Hepatic stellate cell (primary cell): ENCODE measurements around the gene LYZL1.
"Not testable (repeated sequence)": the region's sequence is repeated elsewhere in the genome, so short reads cannot be mapped to it uniquely, and the experiment has no call there.

ENCODE experiments used
- DNase-seq: peaks from one replicate; pipeline ENCODE4 v3.0.0; 2011; ENCODE audit warnings: low spot score

The LYZL1 gene

DNA sequence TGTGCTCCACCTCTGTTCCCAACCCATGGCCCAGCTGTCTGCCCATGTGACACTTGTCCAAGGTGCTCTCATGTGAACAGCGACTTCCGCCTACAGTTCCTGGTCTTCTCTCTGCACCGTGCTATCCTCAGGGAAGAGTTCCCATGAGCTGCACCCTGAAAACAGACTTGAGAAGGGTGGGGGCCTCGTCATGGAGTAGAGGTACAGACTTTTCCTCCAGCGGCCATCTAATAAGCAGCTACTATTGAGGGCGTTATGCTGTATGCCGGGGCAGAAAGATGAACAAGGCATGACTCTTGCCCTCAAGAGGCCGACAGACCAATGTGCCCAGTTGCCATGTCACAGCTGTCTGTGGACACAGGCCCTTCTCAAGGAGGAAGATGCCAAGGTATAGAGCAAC, 25.4 kb upstream of the LYZL1 start:
- no peak for DNase-seq

- DNase-seq = no peak
These were observed 23.6 kb upstream of the LYZL1 start for GRCh38 chr10:29265210-29265768.

GRCh38 chr10:29266641-29267040, 22.2 kb upstream of the LYZL1 start:
- DNase-seq = no peak

DNA sequence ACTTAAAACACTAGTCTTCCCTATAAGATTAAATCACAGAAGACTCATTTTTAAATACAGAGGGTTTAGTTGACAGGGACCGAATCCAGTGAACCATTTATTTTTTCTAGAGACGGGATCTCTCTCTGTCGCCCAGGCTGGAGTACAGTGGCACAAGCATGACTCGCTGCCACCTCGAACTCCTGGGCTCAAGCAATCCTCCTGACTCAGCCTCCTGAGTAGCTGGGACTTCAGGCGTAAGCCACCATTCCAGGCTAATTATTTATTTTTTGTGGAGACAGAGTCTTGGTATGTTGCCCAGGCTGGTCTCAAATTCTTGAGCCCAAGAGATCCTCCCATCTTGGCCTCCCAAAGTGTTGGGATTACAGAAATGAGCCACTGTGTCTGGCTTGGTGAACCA, 20.9 kb upstream of the LYZL1 start:
- no peak for DNase-seq

DNA sequence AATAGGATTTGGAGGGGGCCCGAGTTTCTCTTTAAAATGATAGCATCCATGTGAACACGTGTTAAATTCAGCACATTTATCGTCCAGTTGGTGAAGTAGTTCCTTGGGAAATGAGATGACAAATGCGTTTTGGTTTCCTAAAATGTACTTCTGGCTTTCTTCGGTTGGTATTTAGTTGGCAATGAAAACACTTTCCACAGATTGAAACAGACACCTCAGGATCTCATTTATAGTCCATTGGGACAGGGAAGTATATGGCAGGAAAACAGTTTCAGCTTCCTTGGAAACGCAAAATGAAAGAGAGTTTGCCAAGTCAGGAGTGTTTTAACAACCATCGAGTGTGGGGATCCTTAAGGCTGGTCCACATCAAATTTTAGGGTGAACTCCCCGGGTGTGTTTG, 19.4 kb upstream of the LYZL1 start:
- no peak for DNase-seq

- DNase-seq = no peak
These were observed 18.0 kb upstream of the LYZL1 start for GRCh38 chr10:29270883-29271282.

DNA sequence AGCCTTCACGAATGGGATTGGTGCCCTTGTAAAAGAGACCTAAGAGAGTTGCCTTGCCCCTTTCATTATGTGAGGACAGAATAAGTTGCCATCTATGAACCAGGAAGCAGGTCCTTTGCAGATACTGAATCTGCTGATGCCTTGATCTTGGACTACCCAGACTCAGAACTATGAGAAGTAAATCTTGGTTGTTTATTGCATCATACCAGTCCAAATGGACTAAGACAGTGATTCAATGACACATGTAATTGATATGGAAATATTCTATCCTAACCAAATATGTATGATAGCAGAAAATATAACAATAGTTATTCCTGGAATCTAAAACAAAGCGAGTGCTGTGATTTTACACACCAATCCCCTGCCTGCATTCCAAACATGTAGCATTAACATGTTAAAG, 17.0 kb upstream of the LYZL1 start:
- DNase-seq = no peak

DNA sequence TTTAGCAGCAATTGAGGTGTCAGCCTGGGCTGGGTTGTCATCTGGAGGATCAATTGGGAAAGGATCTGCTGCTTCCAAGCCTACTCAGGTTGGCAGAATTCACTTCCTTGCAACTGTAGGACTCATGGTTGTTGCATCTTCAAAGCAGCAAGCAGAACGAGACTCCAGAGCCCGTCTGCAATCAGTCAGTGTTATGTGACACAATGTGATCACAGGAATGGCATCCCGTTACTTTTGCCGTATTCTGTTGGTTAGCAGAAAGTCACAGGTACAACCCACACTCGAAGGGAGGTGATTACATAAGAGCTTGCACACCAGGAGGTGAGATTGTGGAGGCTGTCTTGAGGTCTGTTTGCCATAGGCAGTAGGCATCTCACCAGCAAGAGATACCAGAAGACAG, 15.4 kb upstream of the LYZL1 start:
- DNase-seq = no peak

GRCh38 chr10:29276251-29276850, 12.5 kb upstream of the LYZL1 start:
- no peak for DNase-seq

- no peak for DNase-seq
These were observed 11.6 kb upstream of the LYZL1 start for GRCh38 chr10:29277296-29277695.

DNA sequence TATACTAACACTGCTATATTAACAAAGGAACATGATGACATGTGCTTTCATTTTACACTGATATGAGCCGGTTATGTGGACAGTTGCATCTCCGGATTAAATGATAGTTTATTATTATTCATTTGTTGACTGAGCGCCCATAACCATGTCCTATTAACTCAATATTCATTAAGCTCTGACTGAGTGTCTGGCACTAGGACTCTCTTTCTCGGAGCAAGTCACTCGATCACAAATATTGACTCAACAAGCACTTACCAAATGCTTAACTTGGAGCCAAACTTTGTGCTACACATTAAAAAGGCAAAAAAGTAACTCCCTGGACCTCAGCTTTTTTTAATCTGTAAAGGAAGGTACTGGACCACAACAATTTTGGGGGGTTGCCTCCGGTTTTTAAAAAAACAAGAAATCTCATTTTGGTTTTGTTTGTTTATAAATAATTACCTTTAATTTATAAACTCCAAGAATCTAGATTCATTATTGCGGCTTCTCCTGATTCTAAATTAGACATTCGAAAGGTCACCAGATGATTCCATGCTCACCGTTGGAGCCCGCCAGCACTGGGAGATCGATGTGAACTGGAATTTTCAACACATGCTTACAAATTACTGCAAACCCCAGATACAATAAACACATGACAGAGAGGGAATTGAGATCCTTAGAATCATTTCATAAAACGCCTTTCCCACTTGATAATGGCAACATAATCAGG, 8.9 kb upstream of the LYZL1 start:
- no peak for DNase-seq

GRCh38 chr10:29280488-29280840, 8.4 kb upstream of the LYZL1 start:
- DNase-seq = no peak

GRCh38 chr10:29285624-29286051, 3.2 kb upstream of the LYZL1 start:
- no peak for DNase-seq

DNA sequence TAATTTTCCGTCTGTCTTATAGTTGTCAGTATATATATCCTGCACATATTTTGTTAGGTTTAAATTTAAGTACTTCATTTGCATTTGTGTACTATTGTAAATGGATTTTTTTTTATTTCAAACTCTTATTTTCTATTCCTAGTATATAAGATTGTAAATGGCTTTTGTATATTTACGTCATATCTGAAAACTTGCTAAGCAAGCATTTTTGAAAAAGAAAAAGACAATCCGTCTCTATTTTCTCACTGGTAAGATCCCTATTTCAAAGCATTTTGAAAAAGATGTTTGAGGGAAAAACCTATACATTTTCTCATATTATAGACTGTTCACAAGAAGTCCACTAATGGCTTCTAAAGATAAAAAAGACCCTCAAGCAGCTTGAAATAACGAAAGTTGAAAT, 1.2 kb upstream of the LYZL1 start:
- DNase-seq = no peak

GRCh38 chr10:29291561-29291960, 2.7 kb downstream of the LYZL1 start:
- DNase-seq = not testable (repeated sequence)

GRCh38 chr10:29292406-29292805, 3.5 kb downstream of the LYZL1 start:
- DNase-seq = not testable (repeated sequence)

DNA sequence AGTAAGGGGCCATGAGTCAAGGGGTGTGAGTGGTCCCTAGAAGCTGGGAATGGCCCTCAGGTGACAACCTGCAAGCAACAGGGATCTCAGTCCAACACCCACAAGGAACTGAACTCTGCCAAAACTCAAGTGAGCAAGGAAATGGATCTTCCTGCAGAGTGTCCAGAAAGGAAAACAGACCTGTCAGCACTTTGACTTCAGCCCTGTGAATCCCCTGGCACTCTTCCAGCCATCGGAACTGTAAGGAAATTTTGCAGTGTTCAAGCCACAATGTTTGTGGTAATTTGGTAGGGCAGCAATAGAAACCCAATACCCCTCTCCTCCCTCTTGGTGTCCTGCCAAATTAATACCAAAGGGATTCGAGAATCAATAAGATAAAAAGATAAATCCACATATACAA, 6.9 kb downstream of the LYZL1 start:
- DNase-seq = no peak

DNA sequence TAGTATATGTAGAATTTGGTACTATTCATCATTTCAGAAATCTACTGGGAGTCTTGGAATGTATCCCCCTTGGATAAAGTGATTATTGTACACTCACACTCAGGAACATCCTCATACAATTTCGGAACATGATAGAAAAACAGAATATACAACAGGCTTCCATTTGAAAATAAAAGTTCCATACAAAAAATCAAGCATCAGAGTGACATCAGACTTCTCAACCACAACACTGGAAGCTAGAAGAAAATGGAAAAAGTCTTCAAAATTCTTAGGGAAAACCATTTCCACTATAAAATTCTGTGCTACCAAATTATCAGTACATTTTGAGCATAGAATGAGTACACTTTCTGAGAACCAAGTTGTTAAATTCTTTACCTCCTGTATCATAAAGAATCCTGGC, 8.8 kb downstream of the LYZL1 start:
- no peak for DNase-seq

DNA sequence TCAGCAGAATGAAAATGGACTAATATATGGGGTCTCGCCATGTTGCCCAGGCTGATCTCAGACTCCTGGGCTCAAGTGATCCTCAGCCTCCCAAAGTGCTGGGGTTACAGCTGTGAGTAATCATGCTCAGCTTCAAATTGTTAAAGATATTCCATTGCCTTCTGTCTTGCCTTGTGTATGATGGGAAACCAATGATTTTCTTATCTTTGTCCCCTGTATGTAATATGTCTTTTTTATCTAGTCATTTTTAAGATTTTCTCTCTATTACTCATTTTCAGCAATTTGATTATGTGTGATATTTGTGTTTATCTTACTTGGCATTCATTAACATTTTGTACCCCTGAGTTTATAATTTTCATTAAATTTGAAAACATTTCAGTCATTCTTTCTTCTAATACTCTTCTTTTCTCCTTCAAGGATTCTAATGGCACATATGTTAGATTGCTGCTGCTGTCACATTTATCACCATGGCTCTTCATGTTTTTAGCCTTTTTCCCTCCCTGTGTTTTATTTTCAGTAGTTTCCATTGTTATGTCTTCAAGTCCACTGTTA, 12.6 kb downstream of the LYZL1 start:
- no peak for DNase-seq

GRCh38 chr10:29302499-29302898, 13.6 kb downstream of the LYZL1 start:
- no peak for DNase-seq

- peak; percentile 71 for DNase-seq
These were observed 15.6 kb downstream of the LYZL1 start for GRCh38 chr10:29304264-29304994.

- no peak for DNase-seq
These were observed 16.1 kb downstream of the LYZL1 start for GRCh38 chr10:29304995-29305335.

DNA sequence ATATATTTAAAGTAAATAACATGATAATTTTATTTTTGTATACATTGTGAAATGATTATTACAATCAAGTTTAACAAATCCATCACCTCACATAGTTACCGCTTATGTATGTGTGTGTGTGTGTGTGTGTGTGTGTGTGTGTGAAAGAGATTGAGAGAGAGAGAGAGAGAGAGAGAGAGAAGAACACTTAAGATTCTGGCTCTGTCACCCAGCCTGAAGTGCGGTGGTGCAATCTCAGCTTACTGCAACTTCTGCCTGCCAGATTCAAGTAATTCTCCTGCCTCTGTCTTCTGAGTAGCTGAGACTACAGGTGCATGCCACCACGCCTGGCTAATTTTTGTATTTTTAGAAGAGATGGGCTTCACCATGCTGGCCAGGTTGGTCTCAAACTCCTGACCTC, 17.8 kb downstream of the LYZL1 start:
- no peak for DNase-seq
